Upper lobe of left lung (tissue), 6 donors: ENCODE data around the gene THOC6. TPM values are rescaled to one million over a fixed set of nuclear protein-coding genes. Genes with fewer than 3 reads are reported as not detected.
A peak's percentile ranks its signal among the peaks of the same experiment; 100 is the strongest.
"Not testable (repeated sequence)": the region's sequence is repeated elsewhere in the genome, so short reads cannot be mapped to it uniquely, and the experiment has no call there.

Source experiments
- ATAC-seq, 2 donors: fragments of 200-7000 bp; cut with Tn5 transposase; one replicate each; pipeline ENCODE4 v1.9.1; 2022; ENCODE audit warnings: mild to moderate bottlenecking in 2 of 2, moderate library complexity in 2 of 2; ENCODE audit not compliant: low FRiP score in 2 of 2
- DNase-seq, 2 donors: peaks; one replicate each; pipeline ENCODE4 v3.0.0-alpha.2; 2019 to 2020
- H3K27ac ChIP-seq, 4 donors: fragments of 200-600 bp; sonication (generic); one replicate each; pipeline ENCODE4 v1.5.1; 2016 to 2019
- H3K27me3 ChIP-seq, 4 donors: fragments of 200-600 bp; sonication (generic); one replicate each; pipeline ENCODE4 v1.5.1; 2017 to 2019
- H3K36me3 ChIP-seq, 4 donors: fragments of 200-600 bp; sonication (generic); one replicate each; pipeline ENCODE4 v1.5.1; 2016 to 2019
- H3K4me1 ChIP-seq, 4 donors: fragments of 200-600 bp; sonication (generic); one replicate each; pipeline ENCODE4 v1.5.1; 2018 to 2019
- H3K4me3 ChIP-seq, 4 donors: fragments of 200-600 bp; sonication (generic); one replicate each; pipeline ENCODE4 v1.5.1; 2017 to 2019; ENCODE audit warnings: mild to moderate bottlenecking in 2 of 4, moderate library complexity in 1 of 4
- H3K9me3 ChIP-seq, 4 donors: fragments of 200-600 bp; sonication (generic); one replicate each; pipeline ENCODE4 v1.5.1; 2018 to 2019
- EP300 ChIP-seq, 4 donors: sonication (generic); formaldehyde crosslinking; IDR thresholded peaks; one replicate each; pipeline ENCODE4 v1.5.1; 2017; ENCODE audit warnings: antibody characterized with exemption in 4 of 4, control low read depth in 2 of 4
- POLR2A ChIP-seq, 4 donors: fragments of 450-650 bp; IDR thresholded peaks; one replicate each; pipeline ENCODE4 v1.5.1; 2016 to 2017; ENCODE audit warnings: antibody characterized with exemption in 4 of 4, mild to moderate bottlenecking in 2 of 4
- POLR2AphosphoS5 ChIP-seq, 2 donors: sonication (generic); formaldehyde crosslinking; IDR thresholded peaks; one replicate each; pipeline ENCODE4 v1.5.1; 2017; ENCODE audit warnings: antibody characterized with exemption in 2 of 2
- WGBS, 2 donors: methylation state at CpG; one replicate each; pipeline ENCODE4 v1.1.5; 2017 to 2018; 5-methylcytosine and 5-hydroxymethylcytosine counted together
- total RNA-seq, 6 donors: library from RNA; depleted of rRNA in 4 of 6; stranded (reverse); fragments of >200 nt in 4 of 6; gene quantifications; one replicate each; pipeline versions ENCODE4 v1.1.0 to v1.2.1, GENCODE V29; 2016 to 2021
- TF ChIP-seq, protein P1 (sequence below), 6 experiments: fragments of 450-650 bp in 4 of 6; fragments of 200-600 bp in 2 of 6; sonication (generic) in 2 of 6; IDR thresholded peaks; one replicate each; pipeline ENCODE4 v1.5.1; 2016 to 2019; ENCODE audit warnings: antibody characterized with exemption in 6 of 6
- donor health status: DM: no; HTN: no; CAD: no; lungs with moderate emphysema.
- donor health status: DM: no; HTN: yes; CAD: no; lungs with severe emphysema.

The THOC6 gene
- total RNA-seq, 6 donors from 2014 or later, result 18.5 to 40.8 (median 33.1) TPM

DNA sequence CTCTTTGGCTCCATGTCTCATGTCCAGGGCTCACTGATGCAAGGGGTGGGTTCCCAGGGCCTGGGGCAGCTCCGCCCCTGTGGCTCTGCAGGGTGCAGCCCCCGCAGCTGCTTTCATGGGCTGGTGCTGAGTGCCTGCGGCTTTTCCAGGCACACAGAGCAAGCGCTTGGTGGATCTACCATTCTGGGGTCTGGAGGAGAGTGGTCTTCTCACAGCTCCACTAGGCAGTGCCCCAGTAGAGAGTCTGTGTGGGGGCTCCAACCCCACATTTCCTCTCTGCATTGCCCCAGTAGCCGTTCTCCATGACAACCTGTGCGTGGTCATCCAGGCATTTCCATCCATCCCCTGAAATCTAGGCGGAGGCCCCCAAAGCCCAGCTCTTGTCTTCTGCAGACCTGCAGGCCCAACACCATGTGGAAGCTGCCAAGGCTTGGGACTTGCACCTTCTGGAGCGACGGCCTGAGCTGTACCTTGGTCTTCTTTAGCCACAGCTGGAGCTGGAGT lies 46.8 kb downstream of the THOC6 start:
- Histone ChIP-seq H3K27ac (no peak overlapping the region), H3K9me3 (no peaks in the 10 kb centered on the region), H3K27me3 (no peaks in the 10 kb centered on the region), H3K4me3 (no peak overlapping the region), H3K36me3 (peaks cover 0 to 12% (median 6%) of the 10 kb centered on the region in 4 donors), H3K4me1 (peaks cover 16 to 34% (median 25%) of the 10 kb centered on the region in 4 donors)
- TF ChIP-seq, protein P1, sequence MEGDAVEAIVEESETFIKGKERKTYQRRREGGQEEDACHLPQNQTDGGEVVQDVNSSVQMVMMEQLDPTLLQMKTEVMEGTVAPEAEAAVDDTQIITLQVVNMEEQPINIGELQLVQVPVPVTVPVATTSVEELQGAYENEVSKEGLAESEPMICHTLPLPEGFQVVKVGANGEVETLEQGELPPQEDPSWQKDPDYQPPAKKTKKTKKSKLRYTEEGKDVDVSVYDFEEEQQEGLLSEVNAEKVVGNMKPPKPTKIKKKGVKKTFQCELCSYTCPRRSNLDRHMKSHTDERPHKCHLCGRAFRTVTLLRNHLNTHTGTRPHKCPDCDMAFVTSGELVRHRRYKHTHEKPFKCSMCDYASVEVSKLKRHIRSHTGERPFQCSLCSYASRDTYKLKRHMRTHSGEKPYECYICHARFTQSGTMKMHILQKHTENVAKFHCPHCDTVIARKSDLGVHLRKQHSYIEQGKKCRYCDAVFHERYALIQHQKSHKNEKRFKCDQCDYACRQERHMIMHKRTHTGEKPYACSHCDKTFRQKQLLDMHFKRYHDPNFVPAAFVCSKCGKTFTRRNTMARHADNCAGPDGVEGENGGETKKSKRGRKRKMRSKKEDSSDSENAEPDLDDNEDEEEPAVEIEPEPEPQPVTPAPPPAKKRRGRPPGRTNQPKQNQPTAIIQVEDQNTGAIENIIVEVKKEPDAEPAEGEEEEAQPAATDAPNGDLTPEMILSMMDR (IDR thresholded peaks at IDR 0.05), result no peak
- no peak for TF ChIP-seq EP300 (IDR thresholded peaks at IDR 0.05)
- no peak for TF ChIP-seq POLR2AphosphoS5 (IDR thresholded peaks at IDR 0.05)
- DNase-seq, result no peak
- 96 to 98% methylated on average over 9 of the region's 9 CpGs for WGBS, 2 donors
- ATAC-seq, result no peak

- 87 to 97% methylated on average over 7 of the region's 7 CpGs for WGBS, 2 donors
- H3K27me3 ChIP-seq, result no peaks in the 10 kb centered on the region
- DNase-seq (no peak), ATAC-seq (no peak)
- TF ChIP-seq EP300 (IDR thresholded peaks at IDR 0.05) (no peak), POLR2A (IDR thresholded peaks at IDR 0.05) (peak in 1 of 4 donors; percentile 9), POLR2AphosphoS5 (IDR thresholded peaks at IDR 0.05) (no peak)
- TF ChIP-seq, protein P1 (IDR thresholded peaks at IDR 0.05), result no peak
- no peaks in the 10 kb centered on the region for H3K9me3 ChIP-seq
- H3K36me3 ChIP-seq, result peaks cover 0 to 15% (median 6%) of the 10 kb centered on the region in 4 donors
- H3K27ac ChIP-seq, result no peak overlapping the region
- H3K4me1 ChIP-seq, result peaks cover 10 to 30% (median 17%) of the 10 kb centered on the region in 4 donors
- no peak overlapping the region for H3K4me3 ChIP-seq
These were observed 47.8 kb downstream of the THOC6 start for GRCh38 chr16:3071655-3072054.

GRCh38 chr16:3072148-3072547 lies 48.3 kb downstream of the THOC6 start:
- not testable (repeated sequence) for H3K27me3 ChIP-seq, H3K27ac ChIP-seq, H3K4me3 ChIP-seq, H3K9me3 ChIP-seq, ATAC-seq, DNase-seq
- H3K4me1 ChIP-seq, result peaks cover 9 to 29% (median 16%) of the 10 kb centered on the region in 4 donors
- 47 to 63% methylated on average over 1 to 3 of the region's 4 CpGs for WGBS, 2 donors
- peaks cover 0 to 19% (median 6%) of the 10 kb centered on the region in 4 donors for H3K36me3 ChIP-seq

DNA sequence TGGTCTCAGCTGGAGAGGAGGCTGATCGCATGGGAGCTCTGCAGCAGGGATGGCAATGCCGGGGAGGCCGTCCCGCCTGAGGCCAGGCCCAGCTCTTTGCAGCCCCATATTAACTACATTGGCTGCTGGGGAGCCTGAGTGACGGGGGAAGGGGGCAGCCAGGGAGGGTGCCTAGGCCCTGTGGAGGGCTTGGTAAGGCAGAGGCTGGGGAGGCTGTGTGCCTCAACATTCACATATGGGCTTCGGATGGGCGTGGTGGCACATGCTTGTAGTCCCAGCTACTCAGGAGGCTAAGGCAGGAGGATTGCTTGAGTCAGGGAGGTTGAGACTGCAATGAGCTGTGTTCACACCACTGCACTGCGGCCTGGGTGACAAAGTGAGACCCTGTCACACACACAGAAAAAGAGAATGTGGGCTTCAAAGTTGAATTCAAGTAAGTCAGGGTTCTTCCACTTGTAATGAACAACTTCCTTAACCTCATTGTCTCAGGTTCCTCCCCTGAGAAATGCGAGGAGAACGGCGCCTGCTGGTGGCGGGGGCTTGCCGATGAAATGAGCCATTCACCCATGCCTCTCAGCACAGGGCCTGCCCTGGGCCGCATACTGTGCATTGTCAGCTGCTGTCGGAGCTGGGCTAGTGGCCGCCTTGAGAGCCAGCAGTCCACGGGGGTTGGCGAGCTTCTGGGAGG lies 48.9 kb downstream of the THOC6 start:
- WGBS, 2 donors, result 55% methylated on average over 7 of the region's 18 CpGs; no CpG with 5 or more reads in 1 of the 2 donors
- not testable (repeated sequence) for DNase-seq, H3K27me3 ChIP-seq, H3K9me3 ChIP-seq, ATAC-seq, H3K4me3 ChIP-seq
- H3K4me1 ChIP-seq, result peaks cover 7 to 24% (median 12%) of the 10 kb centered on the region in 4 donors
- peak overlapping the region in 2 of 4 donors; percentile 46 to 52 for H3K27ac ChIP-seq
- peaks cover 0 to 23% (median 6%) of the 10 kb centered on the region in 4 donors for H3K36me3 ChIP-seq

- Histone ChIP-seq H3K27ac (peak overlapping the region in 2 of 4 donors; percentile 46 to 52), H3K4me3 (no peak overlapping the region), H3K9me3 (no peaks in the 10 kb centered on the region), H3K4me1 (peaks cover 0 to 17% (median 9%) of the 10 kb centered on the region in 4 donors), H3K27me3 (no peaks in the 10 kb centered on the region), H3K36me3 (peaks cover 0 to 25% (median 2%) of the 10 kb centered on the region in 4 donors)
- 81 to 90% methylated on average over 7 of the region's 7 CpGs for WGBS, 2 donors
- DNase-seq (no peak), ATAC-seq (no peak)
- TF ChIP-seq, protein P1 (IDR thresholded peaks at IDR 0.05), result no peak
- no peak for TF ChIP-seq POLR2A (IDR thresholded peaks at IDR 0.05)
- no peak for TF ChIP-seq POLR2AphosphoS5 (IDR thresholded peaks at IDR 0.05)
- TF ChIP-seq EP300 (IDR thresholded peaks at IDR 0.05), result no peak
These were observed 49.6 kb downstream of the THOC6 start for GRCh38 chr16:3073448-3073847.
